DND-41 (cell line): Measurements from ENCODE around the gene CACNA1A.

ENCODE experiments used
- CTCF ChIP-seq: IDR thresholded peaks from 2 replicates; pipeline ENCODE4 v1.5.1; 2012; ENCODE audit warnings: borderline replicate concordance, low read length, moderate library complexity, mild to moderate bottlenecking; ENCODE audit not compliant: poor library complexity, severe bottlenecking; ENCODE audit errors: extremely low read depth
- EZH2 ChIP-seq: IDR thresholded peaks from 3 replicates; pipeline ENCODE4 v1.6.1; 2012; ENCODE audit warnings: borderline replicate concordance, low read depth, mild to moderate bottlenecking, moderate library complexity, low read length, inconsistent platforms; ENCODE audit not compliant: severe bottlenecking

DNA sequence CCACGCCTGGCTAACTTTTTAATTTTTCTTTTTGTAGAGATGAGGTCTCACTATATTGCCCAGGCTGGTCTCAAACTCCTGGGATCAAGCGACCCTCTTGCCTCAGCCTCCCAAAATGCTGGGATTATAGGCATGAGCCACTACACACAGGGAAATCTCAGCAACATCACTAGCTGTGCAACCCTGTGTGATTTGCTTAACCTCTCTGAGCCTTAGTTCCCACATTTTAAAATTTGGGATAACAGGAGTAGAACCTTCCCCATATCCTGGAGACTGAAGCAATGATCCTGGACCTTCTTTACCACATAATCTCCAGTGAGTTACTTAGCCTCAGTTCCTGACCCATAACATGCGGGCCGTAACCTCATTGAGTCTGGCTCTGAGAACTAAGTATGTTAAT, 217.0 kb downstream of the CACNA1A start:
- TF ChIP-seq CTCF (no peak), EZH2 (no peak)
